Progenitor cell of endocrine pancreas (in vitro differentiated cells): ENCODE measurements around the gene HLA-DPA1. TPM values are rescaled to one million over a fixed set of nuclear protein-coding genes. Genes with fewer than 3 reads are reported as not detected.

Experiments used
- DNase-seq: peaks from one replicate; pipeline ENCODE4 v3.0.0; 2021; ENCODE audit warnings: low spot score; ENCODE audit not compliant: unreplicated experiment
- H3K27ac Mint-ChIP-seq: 2 replicates; pipeline ENCODE4 v1.8.0; 2021; ENCODE audit warnings: mild to moderate bottlenecking, moderate library complexity, mixed read lengths
- H3K27me3 Mint-ChIP-seq: 2 replicates; pipeline ENCODE4 v1.8.0; 2021; ENCODE audit warnings: mixed read lengths
- H3K36me3 Mint-ChIP-seq: 2 replicates; pipeline ENCODE4 v1.8.0; 2022; ENCODE audit warnings: mixed read lengths; ENCODE audit not compliant: insufficient read depth
- H3K4me1 Mint-ChIP-seq: 2 replicates; pipeline ENCODE4 v1.8.0; 2021; ENCODE audit warnings: low read depth, mixed read lengths
- H3K4me3 Mint-ChIP-seq: 2 replicates; pipeline ENCODE4 v1.8.0; 2021; ENCODE audit warnings: low read depth, mild to moderate bottlenecking, moderate library complexity, mixed read lengths
- H3K9me3 Mint-ChIP-seq: 2 replicates; pipeline ENCODE4 v1.8.0; 2021; ENCODE audit warnings: low read depth, mixed read lengths
- total RNA-seq: library from RNA; stranded (reverse); gene quantifications from 2 replicates; pipeline ENCODE4 v1.2.1, GENCODE V29; 2021
- TF ChIP-seq, protein P1 (sequence below): fragments of 200-600 bp; sonication (generic); IDR thresholded peaks from one replicate; pipeline ENCODE4 v1.5.0; 2021; ENCODE audit warnings: antibody characterized with exemption, mild to moderate bottlenecking; ENCODE audit not compliant: unreplicated experiment

Gene HLA-DPA1
- total RNA-seq, 1 donor from 2014 or later, result 0.89 TPM

GRCh38 chr6:33049323-33050013, 24.0 kb downstream of the HLA-DPA1 start:
- Mint-ChIP-seq H3K9me3 (no peaks in the 10 kb centered on the region), H3K27ac (no peak overlapping the region), H3K36me3 (no peaks in the 10 kb centered on the region), H3K4me3 (no peak overlapping the region), H3K27me3 (peaks cover 11% of the 10 kb centered on the region), H3K4me1 (peaks cover 28% of the 10 kb centered on the region)
- DNase-seq, result no peak
- TF ChIP-seq, protein P1, sequence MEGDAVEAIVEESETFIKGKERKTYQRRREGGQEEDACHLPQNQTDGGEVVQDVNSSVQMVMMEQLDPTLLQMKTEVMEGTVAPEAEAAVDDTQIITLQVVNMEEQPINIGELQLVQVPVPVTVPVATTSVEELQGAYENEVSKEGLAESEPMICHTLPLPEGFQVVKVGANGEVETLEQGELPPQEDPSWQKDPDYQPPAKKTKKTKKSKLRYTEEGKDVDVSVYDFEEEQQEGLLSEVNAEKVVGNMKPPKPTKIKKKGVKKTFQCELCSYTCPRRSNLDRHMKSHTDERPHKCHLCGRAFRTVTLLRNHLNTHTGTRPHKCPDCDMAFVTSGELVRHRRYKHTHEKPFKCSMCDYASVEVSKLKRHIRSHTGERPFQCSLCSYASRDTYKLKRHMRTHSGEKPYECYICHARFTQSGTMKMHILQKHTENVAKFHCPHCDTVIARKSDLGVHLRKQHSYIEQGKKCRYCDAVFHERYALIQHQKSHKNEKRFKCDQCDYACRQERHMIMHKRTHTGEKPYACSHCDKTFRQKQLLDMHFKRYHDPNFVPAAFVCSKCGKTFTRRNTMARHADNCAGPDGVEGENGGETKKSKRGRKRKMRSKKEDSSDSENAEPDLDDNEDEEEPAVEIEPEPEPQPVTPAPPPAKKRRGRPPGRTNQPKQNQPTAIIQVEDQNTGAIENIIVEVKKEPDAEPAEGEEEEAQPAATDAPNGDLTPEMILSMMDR, result peak; percentile 40

- Mint-ChIP-seq H3K4me1 (no peaks in the 10 kb centered on the region), H3K36me3 (no peaks in the 10 kb centered on the region), H3K27ac (no peak overlapping the region), H3K27me3 (no peaks in the 10 kb centered on the region), H3K9me3 (peaks cover 11% of the 10 kb centered on the region), H3K4me3 (no peak overlapping the region)
- TF ChIP-seq, protein P1, result no peak
- DNase-seq, result no peak
Measured at GRCh38 chr6:33040157-33040556, 33.3 kb downstream of the HLA-DPA1 start.

GRCh38 chr6:33036535-33036934, 36.9 kb downstream of the HLA-DPA1 start:
- TF ChIP-seq, protein P1, result no peak
- H3K9me3 Mint-ChIP-seq, result peaks cover 7% of the 10 kb centered on the region
- no peaks in the 10 kb centered on the region for H3K36me3 Mint-ChIP-seq
- no peak for DNase-seq
- peaks cover 3% of the 10 kb centered on the region for H3K27me3 Mint-ChIP-seq
- H3K4me3 Mint-ChIP-seq, result no peak overlapping the region
- no peaks in the 10 kb centered on the region for H3K4me1 Mint-ChIP-seq
- no peak overlapping the region for H3K27ac Mint-ChIP-seq

DNA sequence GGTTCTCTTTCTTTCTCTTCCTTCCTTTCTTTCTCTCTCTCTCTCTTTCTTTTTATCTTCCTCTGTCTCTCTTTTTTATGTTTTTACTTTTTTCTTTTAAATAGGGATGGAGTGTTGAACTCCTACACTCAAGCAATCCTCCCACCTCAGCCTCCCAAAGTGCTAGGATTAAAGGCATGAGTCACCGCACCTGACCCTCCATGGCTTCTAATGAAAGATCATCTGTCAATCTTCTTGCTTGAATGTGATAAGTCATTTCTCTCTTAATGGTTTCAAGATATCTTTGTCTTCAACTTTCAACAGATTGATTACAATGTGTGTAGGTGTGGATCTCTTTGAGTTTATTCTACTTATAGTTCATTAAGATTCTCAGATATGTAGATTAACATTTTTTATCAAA, 38.9 kb downstream of the HLA-DPA1 start:
- no peak for DNase-seq
- H3K36me3 Mint-ChIP-seq, result no peaks in the 10 kb centered on the region
- no peak overlapping the region for H3K27ac Mint-ChIP-seq
- TF ChIP-seq, protein P1, result no peak
- no peak overlapping the region for H3K4me3 Mint-ChIP-seq
- H3K27me3 Mint-ChIP-seq, result peaks cover 21% of the 10 kb centered on the region
- peaks cover 7% of the 10 kb centered on the region for H3K9me3 Mint-ChIP-seq
- H3K4me1 Mint-ChIP-seq, result no peaks in the 10 kb centered on the region

GRCh38 chr6:33030245-33030644, 43.2 kb downstream of the HLA-DPA1 start:
- peaks cover 4% of the 10 kb centered on the region for H3K9me3 Mint-ChIP-seq
- no peak overlapping the region for H3K27ac Mint-ChIP-seq
- no peaks in the 10 kb centered on the region for H3K4me1 Mint-ChIP-seq
- TF ChIP-seq, protein P1, result no peak
- H3K36me3 Mint-ChIP-seq, result no peaks in the 10 kb centered on the region
- no peak overlapping the region for H3K4me3 Mint-ChIP-seq
- peaks cover 26% of the 10 kb centered on the region for H3K27me3 Mint-ChIP-seq
- no peak for DNase-seq
